Natural killer cell (primary cell): Measurements from ENCODE around the gene DSCAML1. TPM values are rescaled to one million over a fixed set of nuclear protein-coding genes. Genes with fewer than 3 reads are reported as not detected.

Experiments used
- ATAC-seq, 3 donors: fragments of 150-1000 bp in 2 of 3; fragments of 200-7000 bp in 1 of 3; cut with Tn5 transposase; 1 replicate in 1 of 3; 2 replicates in 2 of 3; pipeline ENCODE4 v1.10.0; 2021; ENCODE audit warnings: mild to moderate bottlenecking in 2 of 3, moderate library complexity in 2 of 3
- DNase-seq, 2 donors: peaks; one replicate each; pipeline versions ENCODE4 v3.0.0 to v3.0.0-alpha.2; 2013 to 2021; ENCODE audit warnings: mixed read lengths in 1 of 2
- H3K27ac ChIP-seq: one replicate; pipeline ENCODE4 v1.5.1; 2013; ENCODE audit warnings: mild to moderate bottlenecking, low read length
- H3K27me3 ChIP-seq: one replicate; pipeline ENCODE4 v1.6.1; 2013; ENCODE audit warnings: low read length; ENCODE audit not compliant: control insufficient read depth, insufficient read depth
- H3K36me3 ChIP-seq: one replicate; pipeline ENCODE4 v1.6.1; 2013; ENCODE audit warnings: low read length; ENCODE audit not compliant: control insufficient read depth, insufficient read depth
- H3K4me1 ChIP-seq: one replicate; pipeline ENCODE4 v1.6.1; 2013; ENCODE audit warnings: low read length; ENCODE audit not compliant: control insufficient read depth, insufficient read depth
- H3K4me3 ChIP-seq: one replicate; pipeline ENCODE4 v1.5.1; 2013; ENCODE audit warnings: low read length
- H3K9me3 ChIP-seq: one replicate; pipeline ENCODE4 v1.6.1; 2013; ENCODE audit warnings: low read length; ENCODE audit not compliant: control insufficient read depth, insufficient read depth
- H3K27ac Mint-ChIP-seq, 2 donors: one replicate each; pipeline ENCODE4 v1.8.0; 2022; ENCODE audit warnings: mild to moderate bottlenecking in 2 of 2, mixed read lengths in 2 of 2, moderate library complexity in 1 of 2
- H3K27me3 Mint-ChIP-seq, 2 donors: one replicate each; pipeline ENCODE4 v1.8.0; 2022; ENCODE audit warnings: low read depth in 2 of 2, mixed read lengths in 2 of 2
- H3K36me3 Mint-ChIP-seq: one replicate; pipeline ENCODE4 v1.8.0; 2022; ENCODE audit warnings: mixed read lengths
- H3K4me1 Mint-ChIP-seq, 2 donors: one replicate each; pipeline ENCODE4 v1.8.0; 2022; ENCODE audit warnings: mixed read lengths in 2 of 2
- H3K4me3 Mint-ChIP-seq: one replicate; pipeline ENCODE4 v1.8.0; 2022; ENCODE audit warnings: mild to moderate bottlenecking, moderate library complexity, mixed read lengths
- H3K9me3 Mint-ChIP-seq, 2 donors: one replicate each; pipeline ENCODE4 v1.8.0; 2022; ENCODE audit warnings: mixed read lengths in 2 of 2
- WGBS: methylation state at CpG from one replicate; pipeline ENCODE4 v1.1.7; 2013; ENCODE audit warnings: missing lambda C conversion rate; ENCODE audit not compliant: insufficient coverage; 5-methylcytosine and 5-hydroxymethylcytosine counted together
- intact Hi-C: fragments of 100-400 bp; cut with micrococcal nuclease; formaldehyde crosslinking; loops from one replicate; pipeline ENCODE4 v1.14.2; 2022
- total RNA-seq, 4 donors: library from RNA; stranded (reverse); fragments of 120-200 nt in 1 of 4; gene quantifications; one replicate each; pipeline versions ENCODE4 v1.2.3 to v1.2.4, GENCODE V29; 2013 to 2022
- TF ChIP-seq, protein P1 (sequence below): fragments of 200-600 bp; IDR thresholded peaks from one replicate; pipeline ENCODE4 v1.8.0; 2022; ENCODE audit warnings: antibody characterized with exemption

The DSCAML1 gene
- total RNA-seq, 3 donors from 2014 or later (not counting 1 experiment from before 2014, with no cell fraction given): 0.66 TPM; not detected in 2

DNA sequence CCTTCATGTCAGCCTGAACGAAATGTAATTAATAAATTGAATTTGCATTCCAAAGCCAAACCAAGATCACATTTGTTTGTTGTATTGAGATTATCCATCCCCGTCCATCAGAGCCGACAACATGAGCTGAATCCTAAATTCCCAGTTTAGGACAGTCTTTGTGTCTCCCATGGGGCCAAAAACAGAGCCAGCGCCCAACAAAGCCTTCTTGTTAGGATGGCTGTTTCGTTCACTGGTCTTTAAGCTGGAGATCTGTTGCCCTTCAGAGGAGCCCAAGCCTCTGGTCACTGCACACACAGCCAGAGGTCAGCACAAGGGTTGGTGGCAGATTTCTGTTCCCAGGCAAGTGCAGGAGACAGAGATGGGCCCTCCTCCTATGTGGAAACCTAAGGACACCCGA is 25.8 kb downstream of the DSCAML1 start:
- H3K27ac Mint-ChIP-seq: no peak overlapping the region
- H3K9me3 Mint-ChIP-seq: no peaks in the 10 kb centered on the region
- 93% methylated on average over 6 of the region's 6 CpGs for WGBS
- ATAC-seq (no peak), DNase-seq (no peak)
- TF ChIP-seq, protein P1, sequence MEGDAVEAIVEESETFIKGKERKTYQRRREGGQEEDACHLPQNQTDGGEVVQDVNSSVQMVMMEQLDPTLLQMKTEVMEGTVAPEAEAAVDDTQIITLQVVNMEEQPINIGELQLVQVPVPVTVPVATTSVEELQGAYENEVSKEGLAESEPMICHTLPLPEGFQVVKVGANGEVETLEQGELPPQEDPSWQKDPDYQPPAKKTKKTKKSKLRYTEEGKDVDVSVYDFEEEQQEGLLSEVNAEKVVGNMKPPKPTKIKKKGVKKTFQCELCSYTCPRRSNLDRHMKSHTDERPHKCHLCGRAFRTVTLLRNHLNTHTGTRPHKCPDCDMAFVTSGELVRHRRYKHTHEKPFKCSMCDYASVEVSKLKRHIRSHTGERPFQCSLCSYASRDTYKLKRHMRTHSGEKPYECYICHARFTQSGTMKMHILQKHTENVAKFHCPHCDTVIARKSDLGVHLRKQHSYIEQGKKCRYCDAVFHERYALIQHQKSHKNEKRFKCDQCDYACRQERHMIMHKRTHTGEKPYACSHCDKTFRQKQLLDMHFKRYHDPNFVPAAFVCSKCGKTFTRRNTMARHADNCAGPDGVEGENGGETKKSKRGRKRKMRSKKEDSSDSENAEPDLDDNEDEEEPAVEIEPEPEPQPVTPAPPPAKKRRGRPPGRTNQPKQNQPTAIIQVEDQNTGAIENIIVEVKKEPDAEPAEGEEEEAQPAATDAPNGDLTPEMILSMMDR: no peak
- Histone ChIP-seq H3K27me3 (no peaks in the 10 kb centered on the region), H3K36me3 (no peaks in the 10 kb centered on the region), H3K4me1 (no peaks in the 10 kb centered on the region), H3K9me3 (no peaks in the 10 kb centered on the region), H3K4me3 (no peak overlapping the region), H3K27ac (no peak overlapping the region)
- peaks cover 10 to 53% of the 10 kb centered on the region in 2 donors for H3K27me3 Mint-ChIP-seq
- intact Hi-C loops: no loop called here
- H3K36me3 Mint-ChIP-seq: no peaks in the 10 kb centered on the region
- no peak overlapping the region for H3K4me3 Mint-ChIP-seq
- no peaks in the 10 kb centered on the region for H3K4me1 Mint-ChIP-seq

DNA sequence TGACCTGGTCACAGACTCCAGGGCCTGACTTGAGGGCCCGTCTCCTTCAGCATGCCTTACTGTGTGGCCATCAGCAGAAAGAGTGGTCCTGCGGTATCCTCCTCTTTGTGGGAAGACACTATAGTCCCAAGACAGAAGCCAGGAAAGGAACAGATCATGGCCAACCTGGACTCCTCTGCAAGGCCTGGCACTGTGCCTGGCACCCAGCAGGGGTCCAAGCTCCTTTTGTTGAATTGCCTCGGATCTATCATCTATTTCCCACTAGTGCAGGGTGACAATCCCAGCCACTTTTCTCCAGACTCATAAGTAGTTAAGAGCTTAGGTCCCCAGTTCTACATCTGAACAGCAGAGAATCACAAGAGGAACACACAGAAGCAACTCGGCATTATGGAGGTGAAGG is 27.0 kb downstream of the DSCAML1 start:
- TF ChIP-seq, protein P1: no peak
- intact Hi-C loops: no loop called here
- H3K36me3 Mint-ChIP-seq: no peaks in the 10 kb centered on the region
- H3K36me3 ChIP-seq: no peaks in the 10 kb centered on the region
- H3K27ac Mint-ChIP-seq: no peak overlapping the region
- peaks cover 10 to 49% of the 10 kb centered on the region in 2 donors for H3K27me3 Mint-ChIP-seq
- 93% methylated on average over 4 of the region's 4 CpGs for WGBS
- no peaks in the 10 kb centered on the region for H3K27me3 ChIP-seq
- no peaks in the 10 kb centered on the region for H3K9me3 ChIP-seq
- no peaks in the 10 kb centered on the region for H3K4me1 Mint-ChIP-seq
- ATAC-seq (no peak), DNase-seq (no peak)
- no peaks in the 10 kb centered on the region for H3K9me3 Mint-ChIP-seq
- no peaks in the 10 kb centered on the region for H3K4me1 ChIP-seq
- no peak overlapping the region for H3K4me3 ChIP-seq
- H3K4me3 Mint-ChIP-seq: no peak overlapping the region
- H3K27ac ChIP-seq: no peak overlapping the region

- Histone ChIP-seq H3K27me3 (no peaks in the 10 kb centered on the region), H3K9me3 (no peaks in the 10 kb centered on the region), H3K4me1 (no peaks in the 10 kb centered on the region), H3K36me3 (no peaks in the 10 kb centered on the region), H3K4me3 (no peak overlapping the region), H3K27ac (no peak overlapping the region)
- Mint-ChIP-seq H3K9me3 (no peaks in the 10 kb centered on the region), H3K27me3 (peaks cover 10 to 48% of the 10 kb centered on the region in 2 donors), H3K27ac (no peak overlapping the region), H3K4me3 (no peak overlapping the region), H3K36me3 (no peaks in the 10 kb centered on the region), H3K4me1 (no peaks in the 10 kb centered on the region)
- TF ChIP-seq, protein P1: no peak
- 92% methylated on average over 2 of the region's 2 CpGs for WGBS
- ATAC-seq: no peak
- intact Hi-C loops: no loop called here
- no peak for DNase-seq
Measured at GRCh38 chr11:117769533-117769932, 27.5 kb downstream of the DSCAML1 start.

- no peaks in the 10 kb centered on the region for H3K9me3 ChIP-seq
- TF ChIP-seq, protein P1: no peak
- H3K9me3 Mint-ChIP-seq: no peaks in the 10 kb centered on the region
- no peak overlapping the region for H3K4me3 ChIP-seq
- ATAC-seq (no peak), DNase-seq (no peak)
- no peaks in the 10 kb centered on the region for H3K36me3 Mint-ChIP-seq
- WGBS: 92% methylated on average over 1 of the region's 2 CpGs
- H3K4me3 Mint-ChIP-seq: no peak overlapping the region
- H3K27me3 Mint-ChIP-seq: peaks cover 10 to 41% of the 10 kb centered on the region in 2 donors
- no peaks in the 10 kb centered on the region for H3K4me1 Mint-ChIP-seq
- intact Hi-C loops: no loop called here
- no peaks in the 10 kb centered on the region for H3K4me1 ChIP-seq
- H3K27ac ChIP-seq: no peak overlapping the region
- no peaks in the 10 kb centered on the region for H3K27me3 ChIP-seq
- no peak overlapping the region for H3K27ac Mint-ChIP-seq
- H3K36me3 ChIP-seq: no peaks in the 10 kb centered on the region
Measured at GRCh38 chr11:117768506-117768905, 28.5 kb downstream of the DSCAML1 start.
